Activated T-cell treated with anti-CD3 and anti-CD28 coated beads, Interleukin-2, amount 50 U/mL, for 48 hours (primary cell): Measurements from ENCODE around the gene CAMK1D.
"Not testable (repeated sequence)": the region's sequence is repeated elsewhere in the genome, so short reads cannot be mapped to it uniquely, and the experiment has no call there.

Source experiments
- DNase-seq, 2 experiments: peaks; one replicate each; pipeline ENCODE4 v3.0.0-alpha.2; 2020

Gene CAMK1D

DNA sequence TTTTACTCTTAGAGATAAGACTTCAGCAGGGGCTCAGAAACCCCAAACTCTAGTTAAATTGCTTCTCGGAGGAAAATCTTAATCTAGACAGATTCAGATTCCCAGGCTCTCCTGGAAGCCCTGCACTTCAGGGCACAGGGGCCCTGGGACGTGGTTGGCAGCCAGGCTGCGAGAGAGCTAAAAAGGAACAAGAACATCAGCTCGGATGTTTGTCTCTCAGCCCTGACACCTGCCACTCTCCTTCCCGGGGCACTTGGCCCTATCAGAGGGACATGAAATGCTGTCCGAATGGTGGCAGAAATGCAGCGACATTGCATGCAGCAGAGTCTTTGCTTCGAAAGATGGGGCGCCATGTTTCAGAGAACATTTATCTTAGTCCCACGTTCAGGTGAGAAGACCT lies 485.4 kb downstream of the CAMK1D start:
- no peak for DNase-seq

DNA sequence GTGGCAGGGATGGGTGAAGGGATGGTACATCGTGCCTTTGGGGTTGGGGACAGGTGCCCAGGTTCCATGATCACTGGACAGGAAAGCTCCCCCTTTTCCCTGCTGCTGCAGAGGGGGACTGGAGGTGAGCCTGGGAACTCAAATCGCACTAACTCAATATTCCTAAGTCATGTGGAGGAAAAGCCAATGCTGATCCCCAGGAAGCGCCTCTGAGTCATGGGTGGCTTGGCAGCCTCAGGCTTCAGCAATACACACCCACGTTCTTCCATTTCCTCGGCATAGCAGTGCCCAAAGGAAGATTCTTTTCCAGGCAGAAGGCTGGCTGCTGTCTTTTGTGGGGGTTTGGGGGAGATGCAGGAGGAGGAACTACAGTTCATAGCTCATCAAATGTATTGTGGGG lies 486.4 kb downstream of the CAMK1D start:
- no peak for DNase-seq

DNA sequence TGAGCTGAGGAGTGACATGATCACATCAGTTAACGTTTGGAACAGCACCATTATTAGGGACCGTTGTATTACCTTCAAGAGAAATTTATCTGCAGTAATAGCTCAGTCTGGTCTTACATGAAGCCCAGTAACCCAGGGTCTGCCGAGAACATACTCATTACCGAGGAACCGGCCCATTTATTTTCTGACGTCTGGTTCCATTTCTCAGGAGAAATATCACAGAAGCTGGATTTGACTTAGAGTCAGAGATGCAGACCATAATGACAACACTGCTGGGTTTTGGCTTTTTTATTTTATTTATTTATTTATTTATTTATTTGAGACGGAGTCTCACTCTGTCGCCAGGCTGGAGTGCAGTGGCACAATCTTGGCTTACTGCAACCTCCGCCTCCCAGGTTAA lies 489.0 kb downstream of the CAMK1D start:
- DNase-seq: no peak

DNA sequence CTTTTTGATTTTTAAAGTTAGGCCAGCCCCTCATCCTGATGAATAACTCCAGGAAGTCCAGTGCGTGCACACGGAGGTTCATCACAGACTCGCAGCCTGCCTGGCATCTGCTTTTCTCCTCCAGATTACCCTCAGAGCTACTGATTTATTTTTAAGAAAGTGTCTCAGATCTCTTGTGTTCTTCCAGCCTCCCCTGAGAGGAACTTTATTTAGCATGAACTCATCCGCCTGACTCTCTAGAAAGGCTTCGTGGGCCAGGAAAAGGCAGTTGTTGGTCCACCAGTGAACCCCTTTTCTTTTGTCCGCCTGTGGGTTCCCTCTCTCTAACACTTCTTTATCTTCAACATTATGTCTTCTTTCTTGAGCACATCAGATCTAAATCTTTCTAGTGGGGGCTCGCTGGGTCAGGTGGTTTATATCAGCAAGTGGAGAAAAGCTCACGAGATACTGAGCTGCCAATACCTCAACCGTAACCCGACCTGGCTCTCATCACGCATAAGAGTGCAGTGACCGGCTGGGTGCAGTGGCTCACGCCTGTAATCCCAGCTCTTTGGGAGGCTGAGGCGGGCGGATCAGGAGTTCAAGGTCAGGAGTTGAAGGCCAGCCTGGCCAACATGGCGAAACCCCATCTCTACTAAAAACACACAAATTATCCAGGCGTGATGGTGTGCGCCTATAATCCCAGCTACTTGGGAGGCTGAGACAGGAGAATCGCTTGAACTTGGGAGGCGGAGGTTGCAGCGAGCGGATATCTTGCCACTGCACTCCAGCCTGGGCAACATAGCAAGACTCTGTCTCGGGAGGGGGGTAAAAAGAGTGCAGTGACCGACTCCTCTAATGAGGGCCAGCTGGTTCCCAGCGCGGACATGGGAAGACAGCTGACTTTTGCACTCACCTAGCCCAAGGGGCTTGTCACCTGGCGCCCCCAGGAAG lies 489.9 kb downstream of the CAMK1D start:
- DNase-seq: no peak

DNA sequence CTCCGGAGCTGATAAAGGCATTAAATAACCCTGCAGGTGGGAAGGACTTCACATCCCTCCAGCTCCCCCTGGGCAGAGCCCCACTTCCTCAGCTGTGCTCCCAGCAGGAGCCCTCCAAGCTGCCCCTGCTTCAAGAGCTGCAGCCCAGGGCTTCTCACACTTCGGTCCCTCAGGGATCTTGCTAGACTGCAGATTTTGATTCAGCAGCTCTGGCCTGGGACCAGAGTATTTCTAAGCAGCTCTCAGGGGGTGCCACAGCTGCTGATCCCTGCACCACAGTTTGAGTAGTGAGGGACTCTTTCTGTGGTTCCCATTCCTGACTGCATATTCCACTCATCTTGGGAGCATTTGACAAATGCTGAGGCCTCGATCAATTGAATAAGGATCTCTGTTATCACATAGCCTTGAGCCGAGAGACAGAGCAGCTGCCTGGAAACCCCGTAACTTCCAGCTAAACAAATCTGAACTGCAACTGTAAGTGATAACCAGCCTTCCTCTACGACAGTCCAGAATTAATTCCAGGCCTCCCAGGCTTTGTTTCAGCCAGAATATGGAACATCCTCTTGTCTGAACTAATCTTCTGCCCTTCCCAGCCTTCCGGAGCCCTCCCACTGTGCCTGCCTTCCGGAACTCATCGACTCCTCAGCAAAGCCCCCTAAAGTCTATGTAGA lies 490.7 kb downstream of the CAMK1D start:
- DNase-seq: no peak

DNA sequence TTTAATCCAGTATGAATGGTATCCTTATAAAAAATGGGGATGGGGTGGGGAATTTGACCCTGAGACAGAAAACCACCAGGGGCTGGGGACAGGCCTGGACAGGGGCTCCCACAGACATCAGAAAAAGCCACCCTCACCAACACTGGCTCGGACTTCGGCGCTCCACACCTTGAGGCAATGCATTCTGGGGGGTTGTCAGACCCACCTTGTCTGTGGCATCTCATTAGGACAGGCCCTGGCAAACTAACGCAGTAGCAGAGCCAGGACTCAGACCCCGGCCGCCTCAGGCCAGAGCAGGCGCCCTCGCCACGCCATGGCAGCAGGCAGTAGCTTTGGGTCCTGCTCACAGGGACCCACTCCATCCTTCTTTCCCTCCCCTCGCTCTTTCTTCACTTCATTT lies 492.1 kb downstream of the CAMK1D start:
- DNase-seq: no peak

DNA sequence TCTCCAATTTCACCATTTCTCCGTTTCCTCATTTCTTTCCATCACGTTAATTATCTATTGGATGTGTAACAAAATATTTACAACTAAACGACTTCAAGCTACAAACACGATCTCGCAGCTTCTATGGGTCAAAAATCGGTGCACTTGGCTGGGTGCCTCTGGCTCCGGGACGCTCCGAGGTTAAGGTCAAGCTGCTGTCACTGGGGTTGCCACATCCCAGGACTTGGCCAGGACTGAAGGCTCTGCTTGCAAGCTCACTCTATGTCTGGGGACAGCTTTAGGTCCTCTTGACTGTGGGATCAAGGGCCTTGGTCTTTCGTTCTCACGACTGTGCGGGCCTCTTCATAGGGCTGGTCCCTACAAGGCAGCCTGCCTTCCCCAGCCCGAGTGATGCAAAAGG lies 492.5 kb downstream of the CAMK1D start:
- DNase-seq: no peak

DNA sequence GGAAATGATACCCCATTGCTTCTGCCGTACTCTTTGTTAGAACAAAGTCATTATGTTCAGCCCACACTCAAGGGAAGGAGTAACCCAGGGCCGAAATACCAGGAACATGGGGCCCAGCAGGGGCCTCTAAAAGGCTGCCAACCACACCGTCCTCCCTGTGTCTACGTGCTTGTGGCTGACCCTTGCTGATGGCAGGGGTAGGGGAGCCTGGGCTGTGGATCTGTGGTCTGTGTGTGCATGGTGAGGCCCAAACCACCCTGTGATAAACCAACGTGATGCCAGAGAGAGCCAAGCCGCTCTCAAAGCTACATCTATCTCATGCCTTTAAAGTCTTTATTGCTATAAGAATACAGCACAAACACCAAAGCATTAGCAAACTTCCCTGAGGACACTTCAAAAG lies 493.0 kb downstream of the CAMK1D start:
- DNase-seq: no peak

DNA sequence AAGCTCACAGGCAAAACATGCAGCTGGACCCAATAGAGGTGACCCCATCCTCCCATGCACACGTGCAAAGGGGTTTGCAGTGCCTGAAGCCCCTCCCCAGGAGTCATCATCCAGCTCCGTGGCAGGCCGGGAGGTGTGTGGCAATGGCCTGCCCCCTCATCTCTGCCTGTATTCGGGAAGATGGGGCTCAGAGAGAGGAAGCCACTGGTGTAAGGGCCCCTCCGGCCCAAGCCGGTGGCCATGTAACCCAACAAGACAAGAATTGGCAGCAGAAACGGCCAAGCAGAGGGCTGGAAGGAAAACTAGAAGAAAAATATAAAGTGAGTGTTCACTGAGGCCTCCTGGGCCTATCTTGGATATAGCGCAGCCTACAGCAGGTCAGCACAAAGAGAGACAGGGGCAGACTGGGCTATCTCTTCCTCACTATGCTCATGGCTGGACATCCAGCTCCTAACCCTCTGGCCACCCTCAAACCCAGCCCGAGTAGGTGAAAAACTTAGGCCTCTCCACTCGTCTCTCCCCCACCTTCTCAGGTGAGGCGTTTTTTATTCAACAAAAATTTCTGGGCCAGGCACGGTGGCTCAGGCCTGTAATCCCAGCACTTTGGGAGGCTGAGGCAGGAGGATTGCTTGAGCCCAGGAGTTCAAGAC lies 494.1 kb downstream of the CAMK1D start:
- no peak for DNase-seq

DNA sequence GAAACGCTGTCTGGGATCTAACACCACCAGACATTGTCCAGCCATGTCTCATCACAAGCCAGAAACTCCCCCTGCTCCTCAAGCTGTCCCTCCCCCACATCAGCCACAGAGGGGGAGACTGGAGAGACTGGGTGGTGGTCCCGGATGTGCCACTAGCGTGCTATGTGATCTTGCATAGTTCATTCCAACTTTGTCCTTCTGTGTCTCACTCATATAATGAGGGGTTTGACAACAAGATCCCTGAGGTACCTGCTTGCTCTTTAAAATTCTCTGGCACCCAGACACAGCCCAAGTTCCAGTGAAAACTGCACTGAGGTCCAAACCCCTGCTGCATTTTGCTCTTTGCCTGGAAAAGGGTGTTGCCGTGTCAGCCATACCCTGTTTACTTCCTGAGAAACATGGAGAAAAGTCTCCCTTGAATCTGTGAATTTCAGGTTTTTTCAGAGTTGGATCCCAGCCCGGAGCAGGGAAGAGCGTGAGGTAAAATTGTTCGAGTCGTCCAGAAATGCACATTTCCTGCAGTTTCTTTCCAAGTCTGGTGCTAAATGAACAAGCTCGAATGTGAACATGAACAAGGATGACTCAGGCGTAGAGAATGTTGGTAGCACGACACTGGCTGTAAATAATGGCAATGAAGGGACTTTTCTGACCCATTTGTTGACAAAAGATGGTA lies 495.6 kb downstream of the CAMK1D start:
- no peak for DNase-seq

DNA sequence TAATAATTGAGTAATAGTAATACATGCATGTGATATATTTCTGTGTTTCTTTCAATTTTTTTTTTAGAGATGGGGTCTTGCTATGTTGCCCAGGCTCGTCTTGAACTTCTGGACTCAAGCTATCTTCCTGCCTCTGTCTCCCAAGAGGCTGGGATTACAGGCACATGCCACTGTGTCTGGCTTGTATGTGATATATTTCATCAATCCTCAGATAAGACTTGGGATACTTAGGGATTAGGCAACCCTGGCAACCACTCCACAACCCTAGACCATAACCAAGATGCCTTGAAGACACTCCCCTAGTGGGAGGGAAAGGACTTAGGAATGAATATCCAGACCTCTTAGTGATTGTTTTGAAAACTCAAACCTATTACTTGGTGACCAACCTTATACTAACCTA lies 497.4 kb downstream of the CAMK1D start:
- DNase-seq: no peak

DNA sequence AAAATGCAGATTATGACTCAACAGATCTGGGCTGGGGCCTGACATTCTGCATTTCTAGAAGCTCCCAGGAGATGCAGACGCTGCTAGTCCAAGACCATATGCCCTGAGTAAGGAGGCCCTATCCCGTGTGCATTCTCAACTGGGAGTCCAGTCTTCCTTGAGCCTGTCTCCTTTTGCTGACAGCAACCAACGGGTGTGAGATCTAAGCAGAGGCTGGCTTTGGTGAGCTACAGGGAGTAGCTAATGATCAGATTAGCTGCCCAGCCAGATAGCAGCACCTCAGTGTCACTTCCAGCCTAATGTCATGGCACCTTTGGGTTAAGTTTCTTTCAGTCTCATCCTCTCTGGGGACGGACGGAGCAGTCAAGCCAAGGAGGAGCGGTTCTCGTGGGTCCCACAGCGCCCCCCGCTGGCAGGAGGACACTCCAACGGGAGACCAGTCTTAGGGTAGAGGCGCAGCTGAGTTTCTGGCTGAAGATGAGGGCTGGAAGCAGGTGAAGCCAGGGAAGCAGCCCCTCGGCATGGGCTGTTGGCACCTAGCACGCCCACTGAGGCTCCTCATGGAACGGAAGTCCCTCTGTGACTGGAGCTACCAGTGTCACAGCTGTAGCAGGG lies 498.1 kb downstream of the CAMK1D start:
- peak; percentile 64 to 65 for DNase-seq

DNA sequence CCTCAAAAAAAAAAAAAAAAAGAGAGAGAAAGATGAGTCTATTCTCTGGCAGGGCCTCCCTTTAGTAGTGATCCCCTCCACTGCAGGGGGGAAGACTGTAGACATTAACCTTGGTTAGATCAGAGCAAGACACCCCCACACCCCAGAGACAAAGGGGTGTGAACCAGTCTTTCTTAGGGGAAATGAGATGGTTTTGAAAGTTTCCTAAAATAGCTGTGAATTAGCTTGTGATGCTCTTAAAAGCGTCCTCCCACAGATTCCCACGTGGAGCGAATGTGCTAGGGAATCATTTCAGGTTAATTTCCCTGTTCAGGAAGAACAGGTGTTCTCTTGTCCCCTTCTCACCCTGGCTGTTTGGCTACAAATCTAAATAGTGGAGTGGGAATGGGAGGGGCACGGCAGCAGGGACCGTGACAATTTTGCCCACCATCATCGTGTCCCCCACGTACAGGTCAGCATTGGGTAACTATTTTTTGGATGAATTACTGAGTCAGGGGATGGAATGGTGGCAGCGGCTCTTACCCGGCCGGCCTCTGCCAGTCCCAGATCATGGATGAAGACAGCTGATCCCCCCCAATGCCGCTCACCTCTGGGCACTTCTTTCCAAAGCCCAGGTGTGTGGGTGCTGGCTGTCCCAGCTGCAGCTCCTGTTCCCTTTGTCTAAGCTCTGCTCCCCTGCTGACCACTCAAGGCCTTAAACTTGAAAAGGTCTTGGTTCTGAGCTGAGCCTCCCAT lies 499.3 kb downstream of the CAMK1D start:
- no peak for DNase-seq

DNA sequence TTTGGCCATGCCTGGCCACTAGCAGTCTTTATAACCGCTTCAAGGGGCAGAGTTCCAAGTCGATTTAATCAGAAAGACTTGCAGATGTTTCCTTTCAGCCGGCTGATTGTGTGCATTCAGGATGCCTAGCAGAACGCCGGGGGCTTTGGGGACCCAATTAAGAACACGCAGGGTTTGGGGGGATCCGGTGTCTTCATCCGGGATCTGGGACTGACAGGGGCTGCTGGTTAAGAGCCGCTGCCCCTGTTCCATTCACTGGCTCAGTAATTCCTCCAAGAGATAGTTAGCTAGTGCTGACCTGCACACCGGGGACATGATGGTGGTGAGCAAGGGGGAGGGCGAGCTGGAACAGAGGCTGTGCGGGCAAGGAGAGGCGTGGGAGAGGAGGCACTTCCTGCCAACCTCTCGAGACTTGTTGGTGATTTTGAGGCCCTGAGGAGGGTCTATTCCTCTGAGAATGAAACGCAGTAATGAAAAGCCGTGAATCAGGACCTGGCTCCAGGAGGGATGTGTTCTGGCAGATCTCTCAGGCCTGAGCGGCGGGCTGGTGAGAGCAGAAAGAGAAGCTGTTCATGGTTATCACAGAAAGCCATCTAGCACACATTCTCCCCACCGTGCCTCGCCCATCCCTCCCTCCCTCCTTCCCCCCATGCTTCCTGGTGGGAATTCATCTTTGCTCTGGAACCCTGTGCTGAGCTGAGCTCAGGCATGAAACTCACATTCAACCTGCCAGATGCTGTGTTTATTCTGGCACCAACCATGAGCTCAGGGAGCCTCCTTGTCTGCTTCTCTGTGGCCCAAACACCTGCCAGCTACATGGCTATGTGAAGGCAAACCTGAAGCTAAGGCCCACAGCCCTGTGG lies 500.2 kb downstream of the CAMK1D start:
- no peak for DNase-seq

DNA sequence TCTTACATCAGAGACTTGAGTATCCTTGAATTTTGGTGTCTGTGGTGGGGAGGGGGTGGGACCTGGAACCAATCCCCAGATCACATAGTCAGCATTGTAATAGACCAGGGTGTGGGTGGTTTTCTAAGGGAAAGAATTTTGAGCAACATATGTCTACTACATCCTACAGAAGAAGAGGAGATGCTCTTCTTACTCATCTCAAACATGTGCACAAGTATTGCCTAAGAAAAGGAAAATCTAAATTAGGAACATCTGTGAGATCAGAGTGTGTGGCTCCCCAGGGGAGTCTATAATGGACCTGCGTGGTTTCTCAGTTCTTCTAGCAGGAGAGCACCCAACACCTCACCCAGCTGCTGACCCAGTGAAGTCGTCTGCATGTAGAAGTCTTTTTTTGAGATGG lies 503.3 kb downstream of the CAMK1D start:
- no peak for DNase-seq

DNA sequence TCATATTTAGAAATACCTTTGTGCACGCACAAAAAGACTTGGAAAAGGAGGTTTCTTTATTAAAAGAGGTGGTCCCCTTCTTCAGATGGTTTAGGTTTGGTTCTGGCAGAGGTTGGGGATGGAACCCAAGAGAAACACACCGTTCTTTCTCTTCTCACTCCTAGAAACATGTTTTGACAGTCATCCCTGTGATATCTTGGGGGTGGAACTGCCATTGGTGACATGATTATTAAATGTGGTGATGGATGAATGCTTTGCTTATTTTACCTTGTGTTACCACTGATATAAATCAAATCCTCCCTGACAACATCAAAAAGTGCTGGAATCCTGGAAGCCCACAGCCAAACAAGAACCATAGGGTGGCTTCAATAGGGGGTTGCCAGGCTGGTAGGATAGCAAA lies 505.6 kb downstream of the CAMK1D start:
- DNase-seq: no peak

DNA sequence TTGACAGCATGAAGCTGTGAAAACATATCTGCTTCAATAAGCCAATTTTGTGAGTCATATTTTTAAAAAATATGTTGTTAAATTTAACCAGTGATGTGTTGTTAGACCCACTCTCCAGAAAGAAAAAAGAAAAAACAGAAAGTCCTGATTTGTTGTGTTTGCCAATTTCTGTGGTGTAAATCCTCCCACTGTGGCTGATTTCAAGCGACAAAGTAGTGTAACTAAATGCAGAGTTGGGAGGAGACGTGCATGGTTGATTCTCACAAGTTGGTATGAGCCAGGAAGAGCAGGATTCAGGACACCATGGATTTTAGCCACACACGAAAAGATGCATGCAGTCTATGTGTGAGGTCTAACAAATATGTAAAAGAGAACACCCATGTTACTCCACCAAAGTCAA lies 513.1 kb downstream of the CAMK1D start:
- DNase-seq: no peak

DNA sequence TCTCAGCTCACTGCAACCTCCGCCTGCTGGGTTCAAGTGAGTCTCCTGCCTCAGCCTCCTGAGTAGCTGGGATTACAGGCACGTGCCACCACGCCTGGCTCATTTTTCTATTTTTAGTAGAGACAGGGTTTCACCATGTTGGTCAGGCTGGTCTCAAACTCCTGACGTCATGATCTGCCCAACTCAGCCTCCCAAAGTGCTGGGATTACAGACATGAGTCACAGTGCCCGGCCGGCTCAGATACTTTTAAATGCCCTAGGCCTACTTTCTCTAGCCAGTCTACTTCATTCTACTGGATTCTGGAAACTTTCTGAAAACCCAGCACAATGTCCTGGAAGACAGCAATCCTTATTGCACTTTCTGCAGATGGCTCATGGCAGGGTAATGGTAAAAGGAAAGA lies 516.2 kb downstream of the CAMK1D start:
- not testable (repeated sequence) for DNase-seq

DNA sequence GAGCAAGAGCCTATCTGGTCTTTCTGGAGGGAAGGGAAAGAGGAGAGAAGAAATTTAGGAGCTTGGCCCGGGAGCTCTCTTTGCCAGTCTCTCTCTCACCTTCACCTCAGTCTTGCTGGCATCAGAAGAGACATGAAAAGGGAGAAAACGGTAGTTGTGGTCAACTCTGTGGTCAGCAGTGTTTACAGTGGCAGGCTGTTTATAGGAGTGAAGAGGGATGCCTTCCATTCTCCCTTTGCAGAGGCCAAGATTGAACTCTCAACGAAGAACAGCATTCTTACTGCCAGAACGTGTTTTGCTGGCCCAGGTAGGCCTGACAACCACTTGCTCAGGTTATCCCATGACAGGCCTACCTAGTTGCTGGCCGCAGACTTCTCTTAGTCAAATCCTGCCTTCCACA lies 518.9 kb downstream of the CAMK1D start:
- DNase-seq: no peak

DNA sequence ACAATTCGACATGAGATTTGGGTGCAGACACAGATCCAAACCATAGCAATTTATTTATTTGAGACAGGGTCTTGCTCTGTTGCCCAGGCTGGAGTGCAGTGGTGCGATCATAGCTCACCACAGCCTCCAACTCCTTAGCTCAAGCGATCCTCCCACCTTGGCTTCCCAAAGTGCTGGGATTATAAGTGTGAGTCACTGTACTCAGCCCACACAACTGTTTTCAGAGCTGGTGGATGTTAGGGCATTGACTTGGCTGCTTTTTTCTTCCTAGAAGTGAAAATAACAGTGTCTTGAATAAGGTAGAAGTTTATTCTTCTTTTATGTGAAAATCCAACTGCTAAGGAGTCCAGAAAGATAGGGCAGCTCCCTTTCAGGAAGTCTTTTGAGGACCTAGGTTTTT lies 520.1 kb downstream of the CAMK1D start:
- DNase-seq: no peak

DNA sequence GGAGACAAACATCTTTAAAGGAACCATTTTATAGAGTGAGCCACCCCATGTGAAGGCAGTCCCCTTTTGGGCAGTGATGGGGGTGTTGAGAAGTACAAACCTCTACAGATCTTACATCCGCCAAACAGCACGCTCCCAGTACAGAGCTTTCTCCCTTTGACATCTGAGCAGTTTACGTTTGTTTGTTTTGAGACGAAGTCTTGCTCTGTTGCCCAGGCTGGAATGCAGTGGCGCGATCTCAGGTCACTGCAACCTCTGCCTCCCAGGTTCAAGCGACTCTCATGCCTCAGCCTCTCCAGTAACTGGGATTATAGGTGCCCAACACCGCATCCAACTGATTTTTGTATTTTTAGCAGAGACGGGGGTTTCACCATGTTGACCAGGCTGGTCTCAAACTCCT lies 523.2 kb downstream of the CAMK1D start:
- DNase-seq: no peak
